GM12864 (cell line): ENCODE results near the gene PTPRD.

Source experiments
- DNase-seq: peaks from one replicate; pipeline ENCODE4 v3.0.0-alpha.2; 2011; ENCODE audit warnings: low read depth
- H3K4me3 ChIP-seq: 2 replicates; pipeline ENCODE4 v1.5.1; 2011; ENCODE audit warnings: mild to moderate bottlenecking, low read depth, low read length, control low read depth
- CTCF ChIP-seq: IDR thresholded peaks from 2 replicates; pipeline ENCODE4 v1.5.1; 2011; ENCODE audit warnings: low read depth, mild to moderate bottlenecking, moderate library complexity, low read length, control low read depth, inconsistent platforms; ENCODE audit errors: missing control alignments

PTPRD gene

DNA sequence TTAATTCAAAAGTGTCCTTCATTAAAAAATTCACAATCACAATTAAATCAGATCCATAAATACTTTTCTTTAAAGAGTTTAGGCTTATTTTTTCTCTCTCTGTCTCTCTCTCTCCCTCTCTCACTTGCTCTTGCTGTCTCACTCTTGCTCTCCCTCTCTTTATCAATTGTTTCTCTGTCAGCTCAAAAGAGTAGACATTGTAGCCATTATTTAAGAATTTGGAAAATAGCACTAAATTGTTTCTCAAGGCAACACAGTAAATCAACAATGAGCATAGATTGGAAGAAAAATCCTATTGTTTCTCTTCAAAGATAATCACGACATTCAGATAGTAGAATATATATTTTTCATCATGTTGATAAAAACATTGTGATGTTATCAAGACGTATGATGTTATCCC is 1114.0 kb downstream of the PTPRD start:
- no peak for TF ChIP-seq CTCF
- no peak for DNase-seq

GRCh38 chr9:9498128-9498527 is 1114.7 kb downstream of the PTPRD start:
- no peak overlapping the region for H3K4me3 ChIP-seq
- TF ChIP-seq CTCF = no peak
- no peak for DNase-seq

More for the DNA sequence above, 1114.0 kb downstream of the PTPRD start:
- no peak overlapping the region for H3K4me3 ChIP-seq

- H3K4me3 ChIP-seq = no peak overlapping the region
- no peak for TF ChIP-seq CTCF
- no peak for DNase-seq
Observed at GRCh38 chr9:9494336-9494735, 1118.5 kb downstream of the PTPRD start.

DNA sequence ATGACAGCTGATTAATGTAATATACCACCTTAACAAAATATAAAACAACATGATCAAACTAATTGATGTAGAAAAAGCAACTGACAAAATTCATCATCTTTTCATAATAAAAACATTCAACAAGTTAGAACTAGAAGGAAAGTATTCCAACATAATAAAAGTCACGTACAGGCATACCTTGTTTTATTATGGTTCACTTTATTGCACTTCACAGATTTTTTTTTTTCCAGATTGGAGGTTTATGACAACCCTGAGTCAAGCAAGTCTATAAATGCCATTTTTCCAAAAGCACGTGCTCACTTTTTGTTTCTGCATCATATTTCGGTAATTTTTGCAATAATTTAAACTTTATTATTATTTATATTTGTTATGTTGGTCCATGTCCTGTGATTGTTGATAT is 1120.3 kb downstream of the PTPRD start:
- H3K4me3 ChIP-seq = no peak overlapping the region
- TF ChIP-seq CTCF = no peak
- DNase-seq = no peak

DNA sequence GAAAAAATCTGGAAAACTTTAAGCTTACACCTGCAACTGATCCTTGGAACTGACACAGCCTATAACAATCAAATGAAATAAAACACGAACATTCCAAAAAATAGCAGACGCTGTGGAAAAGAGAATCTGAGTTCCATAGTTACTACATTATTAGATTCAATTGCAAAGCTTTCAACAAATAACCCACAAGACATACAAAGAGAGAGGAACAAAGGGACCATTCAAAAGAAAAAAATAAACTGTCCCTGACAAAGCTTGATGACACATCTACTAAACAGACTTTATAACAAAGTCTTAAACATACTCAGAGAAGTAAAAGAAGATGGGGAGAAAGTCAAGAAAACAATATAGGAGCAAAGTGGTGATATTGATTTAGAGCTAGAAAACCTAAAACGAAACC is 1123.6 kb downstream of the PTPRD start:
- H3K4me3 ChIP-seq = no peak overlapping the region
- DNase-seq = no peak
- no peak for TF ChIP-seq CTCF

GRCh38 chr9:9483175-9483574 is 1129.6 kb downstream of the PTPRD start:
- H3K4me3 ChIP-seq = no peak overlapping the region
- no peak for TF ChIP-seq CTCF
- DNase-seq = no peak

DNA sequence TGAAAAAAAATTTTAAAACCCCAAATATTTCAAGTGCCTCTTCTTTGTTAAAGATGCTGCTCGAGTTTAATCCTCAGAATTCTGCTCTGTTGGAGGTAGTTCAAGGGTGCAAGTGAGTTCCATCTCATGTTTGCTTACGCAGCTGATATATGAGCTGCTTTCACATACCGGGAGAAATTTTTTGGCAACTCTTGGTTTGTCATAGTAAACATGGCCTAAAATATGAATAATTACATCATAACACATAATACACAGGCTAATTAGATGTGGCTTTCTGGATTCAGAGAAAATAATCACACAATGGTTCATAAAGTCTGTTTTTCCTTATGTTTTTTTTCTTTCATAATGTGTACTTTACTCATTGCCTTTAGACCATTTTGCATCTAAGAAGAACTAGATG is 1134.1 kb downstream of the PTPRD start:
- no peak overlapping the region for H3K4me3 ChIP-seq
- no peak for DNase-seq
- TF ChIP-seq CTCF = no peak
